ENCODE results near the gene RPUSD1.

The RPUSD1 gene

DNA sequence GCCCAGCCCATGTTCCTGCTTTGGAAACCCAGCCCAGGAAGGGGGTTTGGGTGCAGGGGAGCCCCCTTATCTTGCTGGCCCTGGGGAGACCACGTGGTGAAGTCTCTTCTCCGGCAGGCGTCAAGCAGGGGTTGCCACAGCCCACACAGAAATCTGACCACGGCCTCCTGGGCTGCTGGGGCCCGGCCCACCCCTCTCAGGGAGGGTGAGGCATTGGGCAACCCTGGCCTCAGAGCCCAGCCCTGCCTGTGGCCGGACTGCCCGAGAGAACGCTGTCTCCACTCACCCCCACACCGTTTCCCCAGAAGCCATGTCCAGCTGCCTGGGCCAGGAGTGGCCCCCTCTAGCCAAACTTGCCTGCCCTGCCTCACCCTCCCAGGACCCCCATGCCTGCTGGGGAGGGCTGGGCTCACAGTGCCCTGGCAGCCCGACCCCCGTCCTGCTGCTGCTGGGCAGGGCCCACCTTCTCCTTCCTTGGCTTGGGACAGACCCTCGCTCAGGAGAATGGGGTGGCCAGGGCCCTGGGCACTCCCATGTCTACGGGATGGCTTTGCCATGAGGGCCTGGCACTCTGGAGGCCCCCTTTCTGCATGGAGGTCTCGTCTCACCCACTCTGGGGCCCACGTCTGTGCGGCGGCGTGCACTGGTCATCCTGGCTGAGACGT is 6.7 kb downstream of the RPUSD1 start:
- H3K4me3 ChIP-seq, result no peak overlapping the region
- H3K27me3 ChIP-seq, result peaks cover 0 to 65% of the 10 kb centered on the region in 2 donors
- H3K36me3 ChIP-seq, result peaks cover 0 to 9% (median 0%) of the 10 kb centered on the region in 3 donors
- H3K27ac ChIP-seq, result no peak overlapping the region
- DNase-seq, result no peak
- H3K4me1 ChIP-seq, result peaks cover 0 to 25% (median 0%) of the 10 kb centered on the region in 4 donors
- no peaks in the 10 kb centered on the region for H3K9me3 ChIP-seq
- intact Hi-C loops (cut with DNase I; ENCODE audit: low total_unique reads), result no loop called here
- TF ChIP-seq, protein P1, sequence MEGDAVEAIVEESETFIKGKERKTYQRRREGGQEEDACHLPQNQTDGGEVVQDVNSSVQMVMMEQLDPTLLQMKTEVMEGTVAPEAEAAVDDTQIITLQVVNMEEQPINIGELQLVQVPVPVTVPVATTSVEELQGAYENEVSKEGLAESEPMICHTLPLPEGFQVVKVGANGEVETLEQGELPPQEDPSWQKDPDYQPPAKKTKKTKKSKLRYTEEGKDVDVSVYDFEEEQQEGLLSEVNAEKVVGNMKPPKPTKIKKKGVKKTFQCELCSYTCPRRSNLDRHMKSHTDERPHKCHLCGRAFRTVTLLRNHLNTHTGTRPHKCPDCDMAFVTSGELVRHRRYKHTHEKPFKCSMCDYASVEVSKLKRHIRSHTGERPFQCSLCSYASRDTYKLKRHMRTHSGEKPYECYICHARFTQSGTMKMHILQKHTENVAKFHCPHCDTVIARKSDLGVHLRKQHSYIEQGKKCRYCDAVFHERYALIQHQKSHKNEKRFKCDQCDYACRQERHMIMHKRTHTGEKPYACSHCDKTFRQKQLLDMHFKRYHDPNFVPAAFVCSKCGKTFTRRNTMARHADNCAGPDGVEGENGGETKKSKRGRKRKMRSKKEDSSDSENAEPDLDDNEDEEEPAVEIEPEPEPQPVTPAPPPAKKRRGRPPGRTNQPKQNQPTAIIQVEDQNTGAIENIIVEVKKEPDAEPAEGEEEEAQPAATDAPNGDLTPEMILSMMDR (IDR thresholded peaks at IDR 0.05), result no peak

DNA sequence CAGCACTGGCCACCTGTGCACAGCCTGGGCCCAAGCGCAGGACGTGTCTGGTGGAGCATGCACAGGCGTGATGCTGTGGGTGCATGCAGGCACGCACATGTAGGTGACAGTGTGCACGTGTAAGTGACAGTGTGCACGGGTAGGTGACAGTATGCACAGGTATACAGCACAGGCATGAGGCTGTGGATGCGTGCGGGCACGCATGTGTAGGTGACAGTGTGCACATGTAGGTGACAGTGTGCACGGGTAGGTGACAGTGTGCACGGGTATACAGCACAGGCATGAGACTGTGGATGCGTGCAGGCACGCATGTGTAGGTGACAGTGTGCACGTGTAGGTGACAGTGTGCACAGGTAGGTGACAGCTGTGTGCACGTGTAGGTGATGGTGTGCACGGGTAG is 7.9 kb downstream of the RPUSD1 start:
- H3K27ac ChIP-seq, result no peak overlapping the region
- no peaks in the 10 kb centered on the region for H3K36me3 ChIP-seq
- H3K9me3 ChIP-seq, result no peaks in the 10 kb centered on the region
- H3K4me1 ChIP-seq, result peaks cover 0 to 16% (median 0%) of the 10 kb centered on the region in 4 donors
- H3K4me3 ChIP-seq, result no peak overlapping the region
- TF ChIP-seq, protein P1 (IDR thresholded peaks at IDR 0.05), result no peak
- DNase-seq, result no peak
- peaks cover 0 to 77% of the 10 kb centered on the region in 2 donors for H3K27me3 ChIP-seq
- intact Hi-C loops (cut with DNase I; ENCODE audit: low total_unique reads), result no loop called here

DNA sequence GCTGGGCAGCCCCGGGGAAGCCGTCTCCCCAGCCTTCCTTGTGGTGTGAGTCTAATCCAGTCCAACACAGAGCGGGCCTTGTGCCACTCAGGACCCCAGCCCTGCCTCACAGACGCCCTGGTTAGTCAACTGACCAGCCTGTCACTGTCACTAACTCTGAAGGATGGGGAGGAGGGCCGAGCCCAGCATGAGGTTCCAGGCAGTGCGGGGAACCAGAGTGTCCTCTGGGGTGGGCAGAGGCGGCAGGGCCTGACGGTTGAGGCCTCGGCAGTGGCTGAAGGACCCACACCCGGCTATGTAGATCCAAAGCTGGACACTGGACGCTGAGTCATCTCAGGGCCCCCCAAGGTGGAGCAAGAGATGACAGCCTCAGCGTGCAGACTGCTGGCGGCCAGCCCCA is 8.6 kb downstream of the RPUSD1 start:
- peaks cover 0 to 84% of the 10 kb centered on the region in 2 donors for H3K27me3 ChIP-seq
- no peak for DNase-seq
- TF ChIP-seq, protein P1 (IDR thresholded peaks at IDR 0.05), result no peak

DNA sequence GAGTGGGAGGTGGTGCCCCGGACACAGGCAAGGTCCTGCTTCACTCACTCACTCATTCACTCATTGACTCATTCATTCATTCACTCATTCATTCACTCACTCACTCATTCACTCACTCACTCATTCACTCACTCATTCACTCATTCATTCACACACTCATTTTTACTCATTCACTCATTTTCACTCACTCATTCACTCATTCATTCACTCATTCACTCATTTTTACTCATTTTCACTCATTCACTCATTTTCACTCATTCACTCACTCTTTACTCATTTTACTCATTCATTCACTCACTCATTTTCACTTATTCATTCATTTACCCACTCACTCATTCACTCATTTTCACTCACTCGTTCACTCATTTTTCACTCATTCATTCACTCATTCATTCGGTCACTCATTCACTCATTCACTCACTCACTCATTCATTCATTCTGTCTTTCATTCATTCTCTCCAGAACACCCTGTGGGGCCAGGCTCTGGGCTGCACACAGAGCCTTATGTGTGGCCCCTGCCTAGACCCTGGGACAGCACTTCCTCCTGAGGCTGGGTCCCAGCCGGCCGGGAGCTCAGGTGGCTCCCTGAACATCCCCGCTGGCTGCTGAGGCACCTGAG is 9.2 kb downstream of the RPUSD1 start:
- no peaks in the 10 kb centered on the region for H3K36me3 ChIP-seq
- intact Hi-C loops (cut with DNase I; ENCODE audit: low total_unique reads), result no loop called here
- no peaks in the 10 kb centered on the region for H3K9me3 ChIP-seq
- peaks cover 0 to 88% of the 10 kb centered on the region in 2 donors for H3K27me3 ChIP-seq
- TF ChIP-seq, protein P1 (IDR thresholded peaks at IDR 0.05), result no peak
- H3K4me3 ChIP-seq, result no peak overlapping the region
- no peak for DNase-seq
- peaks cover 0 to 16% (median 0%) of the 10 kb centered on the region in 4 donors for H3K4me1 ChIP-seq
- no peak overlapping the region for H3K27ac ChIP-seq

More for the DNA sequence above, 8.6 kb downstream of the RPUSD1 start:
- intact Hi-C loops (cut with DNase I; ENCODE audit: low total_unique reads), result no loop called here
- H3K9me3 ChIP-seq, result no peaks in the 10 kb centered on the region
- H3K4me1 ChIP-seq, result peaks cover 0 to 16% (median 0%) of the 10 kb centered on the region in 4 donors
- no peaks in the 10 kb centered on the region for H3K36me3 ChIP-seq
- no peak overlapping the region for H3K4me3 ChIP-seq
- no peak overlapping the region for H3K27ac ChIP-seq

DNA sequence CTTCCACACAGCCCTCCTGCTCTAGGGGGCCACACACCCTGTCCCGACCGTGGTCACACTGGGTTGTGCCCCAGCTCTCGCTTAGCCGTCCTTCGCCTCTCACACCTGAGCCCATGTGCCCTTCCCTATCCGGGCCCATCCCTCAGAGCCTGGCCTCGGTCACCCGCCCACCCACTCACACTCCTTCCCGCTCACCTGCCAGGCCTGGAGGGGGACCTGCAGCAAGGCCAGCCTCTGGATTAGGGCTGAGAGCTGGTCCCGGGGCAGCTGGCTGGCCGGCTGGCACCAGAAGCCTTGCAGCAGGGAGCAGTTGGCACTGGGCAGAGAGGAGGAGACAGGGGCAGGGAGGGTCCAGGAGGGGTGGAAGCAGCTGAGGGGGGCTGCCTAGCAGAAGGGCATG is 9.7 kb downstream of the RPUSD1 start:
- H3K27me3 ChIP-seq, result peaks cover 0 to 87% of the 10 kb centered on the region in 2 donors
- H3K4me1 ChIP-seq, result peaks cover 0 to 10% (median 0%) of the 10 kb centered on the region in 4 donors
- no peak overlapping the region for H3K4me3 ChIP-seq
- DNase-seq, result no peak
- TF ChIP-seq, protein P1 (IDR thresholded peaks at IDR 0.05), result no peak
- intact Hi-C loops (cut with DNase I; ENCODE audit: low total_unique reads), result no loop called here
- H3K36me3 ChIP-seq, result no peaks in the 10 kb centered on the region
- no peaks in the 10 kb centered on the region for H3K9me3 ChIP-seq
- no peak overlapping the region for H3K27ac ChIP-seq

Data from tibial artery (tissue), 4 donors.